Lower leg skin (tissue), 4 donors: Measurements from ENCODE around the gene DIP2A. TPM values are rescaled to one million over a fixed set of nuclear protein-coding genes. Genes with fewer than 3 reads are reported as not detected.

ENCODE experiments used
- DNase-seq, 2 donors: peaks; one replicate each; pipeline ENCODE4 v3.0.0-alpha.2; 2019; ENCODE audit warnings: low spot score in 2 of 2
- H3K4me3 ChIP-seq: fragments of 200-600 bp; sonication (generic); 2 replicates; pipeline ENCODE4 v1.5.1; 2017; ENCODE audit warnings: mild to moderate bottlenecking, low read depth; ENCODE audit not compliant: poor library complexity, severe bottlenecking
- POLR2A ChIP-seq, 2 donors: fragments of 450-650 bp; IDR thresholded peaks; one replicate each; pipeline ENCODE4 v1.6.1; 2016 to 2017; ENCODE audit warnings: antibody characterized with exemption in 2 of 2, mild to moderate bottlenecking in 1 of 2, moderate library complexity in 1 of 2
- WGBS, 2 donors: methylation state at CpG; one replicate each; pipeline ENCODE4 v1.1.5; 2018; 5-methylcytosine and 5-hydroxymethylcytosine counted together
- intact Hi-C: fragments of 100-400 bp; cut with DNase I; formaldehyde crosslinking; loops from one replicate; pipeline ENCODE4 v1.15.0; 2023; ENCODE audit warnings: low total_unique reads
- total RNA-seq, 4 donors: library from RNA; depleted of rRNA; stranded (reverse); fragments of >200 nt; gene quantifications; one replicate each; pipeline ENCODE4 v1.1.0, GENCODE V29; 2016
- TF ChIP-seq, protein P1 (sequence below), 3 donors: fragments of 450-650 bp; IDR thresholded peaks; one replicate each; pipeline ENCODE4 v1.5.1; 2016; ENCODE audit warnings: antibody characterized with exemption in 3 of 3, mild to moderate bottlenecking in 3 of 3, moderate library complexity in 2 of 3

DIP2A gene
- total RNA-seq, 4 donors from 2014 or later, result 37.3 to 77.8 (median 38.5) TPM

- no peak for DNase-seq
- WGBS, 2 donors, result 91 to 94% methylated on average over 6 of the region's 6 CpGs
- intact Hi-C loops, result no loop called here
- H3K4me3 ChIP-seq, result no peak overlapping the region
- TF ChIP-seq POLR2A (IDR thresholded peaks at IDR 0.05), result no peak
- TF ChIP-seq, protein P1, sequence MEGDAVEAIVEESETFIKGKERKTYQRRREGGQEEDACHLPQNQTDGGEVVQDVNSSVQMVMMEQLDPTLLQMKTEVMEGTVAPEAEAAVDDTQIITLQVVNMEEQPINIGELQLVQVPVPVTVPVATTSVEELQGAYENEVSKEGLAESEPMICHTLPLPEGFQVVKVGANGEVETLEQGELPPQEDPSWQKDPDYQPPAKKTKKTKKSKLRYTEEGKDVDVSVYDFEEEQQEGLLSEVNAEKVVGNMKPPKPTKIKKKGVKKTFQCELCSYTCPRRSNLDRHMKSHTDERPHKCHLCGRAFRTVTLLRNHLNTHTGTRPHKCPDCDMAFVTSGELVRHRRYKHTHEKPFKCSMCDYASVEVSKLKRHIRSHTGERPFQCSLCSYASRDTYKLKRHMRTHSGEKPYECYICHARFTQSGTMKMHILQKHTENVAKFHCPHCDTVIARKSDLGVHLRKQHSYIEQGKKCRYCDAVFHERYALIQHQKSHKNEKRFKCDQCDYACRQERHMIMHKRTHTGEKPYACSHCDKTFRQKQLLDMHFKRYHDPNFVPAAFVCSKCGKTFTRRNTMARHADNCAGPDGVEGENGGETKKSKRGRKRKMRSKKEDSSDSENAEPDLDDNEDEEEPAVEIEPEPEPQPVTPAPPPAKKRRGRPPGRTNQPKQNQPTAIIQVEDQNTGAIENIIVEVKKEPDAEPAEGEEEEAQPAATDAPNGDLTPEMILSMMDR (IDR thresholded peaks at IDR 0.05), result no peak
Observed at GRCh38 chr21:46482225-46482845, 23.6 kb downstream of the DIP2A start.

- intact Hi-C loops, result no loop called here
- no peak overlapping the region for H3K4me3 ChIP-seq
- 89 to 93% methylated on average over 2 of the region's 2 CpGs for WGBS, 2 donors
- TF ChIP-seq POLR2A (IDR thresholded peaks at IDR 0.05), result no peak
- TF ChIP-seq, protein P1 (IDR thresholded peaks at IDR 0.05), result no peak
- DNase-seq, result no peak
Observed at GRCh38 chr21:46482846-46483231, 24.1 kb downstream of the DIP2A start.

- no peak overlapping the region for H3K4me3 ChIP-seq
- DNase-seq, result no peak
- 73 to 83% methylated on average over 6 of the region's 6 CpGs for WGBS, 2 donors
- intact Hi-C loops, result no loop called here
- TF ChIP-seq POLR2A (IDR thresholded peaks at IDR 0.05), result no peak
- TF ChIP-seq, protein P1 (IDR thresholded peaks at IDR 0.05), result no peak
Observed at GRCh38 chr21:46483300-46484295, 24.9 kb downstream of the DIP2A start.

GRCh38 chr21:46486481-46487126 lies 27.9 kb downstream of the DIP2A start:
- H3K4me3 ChIP-seq, result no peak overlapping the region
- no peak for DNase-seq
- 79 to 84% methylated on average over 4 of the region's 4 CpGs for WGBS, 2 donors
- TF ChIP-seq, protein P1 (IDR thresholded peaks at IDR 0.05), result no peak
- TF ChIP-seq POLR2A (IDR thresholded peaks at IDR 0.05), result no peak
- intact Hi-C loops, result no loop called here

GRCh38 chr21:46489162-46489663 lies 30.5 kb downstream of the DIP2A start:
- intact Hi-C loops, result no loop called here
- H3K4me3 ChIP-seq, result no peak overlapping the region
- TF ChIP-seq, protein P1 (IDR thresholded peaks at IDR 0.05), result no peak
- no peak for TF ChIP-seq POLR2A (IDR thresholded peaks at IDR 0.05)
- DNase-seq, result no peak
- WGBS, 2 donors, result 73 to 86% methylated on average over 6 of the region's 6 CpGs
